Subcutaneous adipose tissue (tissue), 4 donors: Measurements from ENCODE around the gene CGB8. TPM values are rescaled to one million over a fixed set of nuclear protein-coding genes. Genes with fewer than 3 reads are reported as not detected.

Experiments used
- CTCF ChIP-seq: fragments of 450-650 bp; IDR thresholded peaks from one replicate; pipeline ENCODE4 v1.5.1; 2016; ENCODE audit warnings: low read depth, mild to moderate bottlenecking, control low read depth, antibody characterized with exemption, moderate library complexity
- total RNA-seq, 4 donors: library from RNA; depleted of rRNA; stranded (reverse); fragments of >200 nt; gene quantifications; one replicate each; pipeline ENCODE4 v1.1.0, GENCODE V29; 2016

CGB8 gene
- total RNA-seq, 4 donors from 2014 or later, result not detected

DNA sequence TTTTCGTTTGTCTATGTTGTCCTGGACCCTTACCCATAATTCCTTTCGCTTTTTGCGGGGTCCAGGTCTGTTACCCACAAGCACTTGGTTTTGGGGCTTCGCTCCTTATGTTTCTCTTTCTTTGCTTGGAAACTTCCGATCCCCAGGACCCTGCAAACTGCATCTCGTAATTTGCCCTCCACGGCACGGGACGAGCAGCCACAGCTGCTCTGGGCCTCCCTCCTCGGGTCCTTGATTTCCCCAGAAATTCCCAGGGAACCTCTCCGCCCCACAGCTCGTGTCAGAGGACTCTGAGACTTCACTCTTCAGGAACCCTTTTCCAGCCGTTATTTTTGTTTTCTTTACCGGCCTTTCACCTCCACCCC lies 36.9 kb upstream of the CGB8 start:
- no peak for TF ChIP-seq CTCF

DNA sequence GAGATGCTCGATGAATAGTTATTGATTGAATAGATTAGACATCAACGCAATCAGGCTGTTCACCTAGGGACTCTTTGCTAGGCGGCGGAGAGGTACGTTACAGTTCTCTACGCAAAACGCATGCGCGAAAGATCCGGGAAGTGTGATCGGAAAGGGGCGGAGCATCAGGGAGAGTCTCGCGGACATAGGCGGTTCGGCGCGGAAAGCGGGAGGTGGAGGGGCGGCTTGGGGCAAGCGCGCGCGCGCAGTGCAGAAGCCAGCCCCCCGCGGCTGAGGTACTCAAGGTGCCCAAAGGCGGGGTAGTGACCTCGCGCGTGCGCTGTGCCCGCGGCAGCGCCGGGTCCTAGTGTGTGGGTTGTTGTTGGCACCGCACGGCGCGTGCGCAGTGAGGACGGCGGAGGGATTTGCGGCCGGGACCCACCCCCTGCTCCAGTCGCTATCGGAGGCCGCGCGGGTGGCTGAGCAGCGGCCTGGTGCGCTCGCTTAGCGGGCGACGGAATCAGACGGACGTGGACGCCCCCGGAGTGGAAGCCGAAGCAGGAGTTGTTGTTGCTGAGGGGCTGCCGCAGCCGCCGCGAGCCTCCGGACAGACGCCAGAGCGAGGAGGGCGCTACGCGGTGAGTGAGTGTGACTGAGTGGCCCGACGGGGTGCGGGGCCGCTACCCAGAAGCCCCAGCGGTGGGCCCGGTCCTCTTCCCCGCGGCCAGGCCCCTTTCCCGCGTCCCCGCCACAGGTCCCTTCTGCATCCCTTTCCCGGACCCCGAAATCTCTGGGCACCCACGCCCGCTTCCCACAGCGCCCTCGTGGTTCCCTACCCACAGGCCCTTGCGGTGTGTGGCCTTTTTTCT lies 36.3 kb upstream of the CGB8 start, which contains the start of gene SNRNP70:
SNRNP70 (plus strand) TSS at position 432 of the 848 bp plus-strand sequence. CDS start 964 bp downstream, outside the sequence.
- TF ChIP-seq CTCF, result no peak

- no peak for TF ChIP-seq CTCF
Observed at GRCh38 chr19:49084206-49085019, 35.5 kb upstream of the CGB8 start.

GRCh38 chr19:49081273-49081672 lies 32.4 kb upstream of the CGB8 start:
- no peak for TF ChIP-seq CTCF

GRCh38 chr19:49080392-49080791 lies 31.5 kb upstream of the CGB8 start:
- TF ChIP-seq CTCF, result no peak

DNA sequence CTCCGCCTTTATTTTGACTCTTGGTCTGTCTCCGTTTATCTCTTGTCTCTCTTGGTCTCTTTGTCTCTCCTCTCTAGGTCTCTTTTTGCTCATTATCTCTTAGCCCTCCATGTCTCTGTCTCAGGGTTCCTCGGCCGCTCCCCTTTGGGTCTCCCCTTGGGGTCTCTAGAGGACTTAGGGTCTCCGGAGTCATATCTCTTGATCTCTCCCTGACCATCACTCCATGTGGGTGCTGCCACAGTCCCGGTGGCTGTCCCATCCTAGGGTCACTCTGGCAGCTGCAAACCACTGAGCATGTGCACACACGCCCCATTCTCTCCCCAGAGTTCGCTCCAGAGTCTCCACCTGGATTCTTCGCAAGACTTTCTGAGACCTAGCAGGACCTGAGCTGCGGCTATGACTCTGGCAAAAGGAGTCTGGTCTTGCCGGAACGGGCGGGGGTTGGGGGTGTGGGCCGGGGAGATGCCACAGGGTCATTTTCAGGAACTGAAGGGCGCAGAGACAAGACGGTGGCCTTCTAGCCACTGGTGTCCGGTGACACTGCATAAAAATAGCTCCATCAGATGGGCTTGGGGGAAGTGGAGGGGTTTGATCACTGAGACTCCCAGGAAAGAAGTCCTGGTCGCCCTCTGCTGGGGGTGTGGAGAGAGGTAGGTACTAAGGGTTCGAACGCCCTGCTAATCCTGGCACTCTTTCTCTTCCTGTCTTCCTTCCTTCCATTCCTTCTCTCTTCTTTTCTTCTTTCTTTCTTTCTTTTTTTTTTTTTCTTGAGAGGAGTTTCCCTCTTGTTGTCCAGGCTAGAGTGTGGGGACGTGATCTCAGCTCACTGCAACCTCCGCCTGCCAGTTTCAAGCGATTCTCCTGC lies 24.8 kb upstream of the CGB8 start:
- TF ChIP-seq CTCF, result no peak
